Fibroblast of villous mesenchyme (primary cell): Measurements from ENCODE around the gene OR52H1. TPM values are rescaled to one million over a fixed set of nuclear protein-coding genes. Genes with fewer than 3 reads are reported as not detected.
A peak's percentile ranks its signal among the peaks of the same experiment; 100 is the strongest.

Experiments used
- DNase-seq: peaks from one replicate; pipeline ENCODE4 v3.0.0-alpha.2; 2010; ENCODE audit warnings: low read depth
- H3K4me3 ChIP-seq: 2 replicates; pipeline ENCODE4 v1.5.1; 2011; ENCODE audit warnings: low read depth, mild to moderate bottlenecking, low read length
- CTCF ChIP-seq: IDR thresholded peaks from 2 replicates; pipeline ENCODE4 v1.5.1; 2012; ENCODE audit warnings: low read depth, mild to moderate bottlenecking, low read length; ENCODE audit not compliant: insufficient read depth
- total RNA-seq: library from RNA; depleted of rRNA; stranded (reverse); fragments of >200 nt; gene quantifications from 2 replicates; pipeline ENCODE4 v1.2.3, GENCODE V29; 2012

Gene OR52H1
- total RNA-seq, 1 donor = 0.86 TPM

- no peak overlapping the region for H3K4me3 ChIP-seq
- no peak for DNase-seq
- TF ChIP-seq CTCF = no peak
These were observed 8.4 kb upstream of the OR52H1 start for GRCh38 chr11:5556596-5557188.

GRCh38 chr11:5553343-5553742, 5.0 kb upstream of the OR52H1 start:
- no peak overlapping the region for H3K4me3 ChIP-seq
- DNase-seq = no peak
- TF ChIP-seq CTCF = no peak

- TF ChIP-seq CTCF = no peak
- DNase-seq = peak; percentile 46
- no peak overlapping the region for H3K4me3 ChIP-seq
These were observed 2.2 kb upstream of the OR52H1 start for GRCh38 chr11:5550440-5551095.

GRCh38 chr11:5547982-5548381, 358 bp downstream of the OR52H1 start:
- DNase-seq = no peak
- no peak overlapping the region for H3K4me3 ChIP-seq
- no peak for TF ChIP-seq CTCF

GRCh38 chr11:5546457-5546856, 1.9 kb downstream of the OR52H1 start:
- DNase-seq = no peak
- no peak overlapping the region for H3K4me3 ChIP-seq
- no peak for TF ChIP-seq CTCF

- no peak for DNase-seq
- no peak overlapping the region for H3K4me3 ChIP-seq
- TF ChIP-seq CTCF = no peak
These were observed 6.9 kb downstream of the OR52H1 start for GRCh38 chr11:5541427-5541826.

- no peak overlapping the region for H3K4me3 ChIP-seq
- DNase-seq = no peak
- TF ChIP-seq CTCF = no peak
These were observed 11.9 kb downstream of the OR52H1 start for GRCh38 chr11:5536482-5536881.
